ENCODE results near the gene GGA3.
"Not testable (repeated sequence)": the region's sequence is repeated elsewhere in the genome, so short reads cannot be mapped to it uniquely, and the experiment has no call there.

GGA3 gene

GRCh38 chr17:75273977-75274708 lies 12.7 kb upstream of the GGA3 start:
- peak; percentile 48 for DNase-seq
- in situ Hi-C loops (cut with HindIII; ENCODE audit: low pct_ligation_motif_present, low pct_unique_long_range_greater_than_20kb, low sequenced_read_pairs): no loop called here

DNA sequence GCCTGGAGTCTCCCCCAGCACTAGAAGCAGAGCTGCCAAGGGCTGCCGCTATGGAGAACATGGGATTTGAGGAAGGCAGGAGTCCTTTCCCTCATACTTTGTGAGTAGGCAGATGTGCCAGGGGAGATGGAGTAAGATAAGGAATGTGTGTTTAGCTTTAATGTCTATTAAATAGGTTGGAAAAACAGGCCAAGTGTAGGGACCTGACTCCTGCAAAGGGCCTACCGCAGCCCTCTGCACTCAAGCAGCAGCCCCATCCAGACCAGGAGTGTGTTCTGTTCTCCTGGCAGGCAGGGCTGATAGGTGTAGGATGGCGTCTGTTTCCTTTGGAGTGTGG lies 11.4 kb upstream of the GGA3 start:
- in situ Hi-C loops (cut with HindIII; ENCODE audit: low pct_ligation_motif_present, low pct_unique_long_range_greater_than_20kb, low sequenced_read_pairs): no loop called here
- DNase-seq: no peak

DNA sequence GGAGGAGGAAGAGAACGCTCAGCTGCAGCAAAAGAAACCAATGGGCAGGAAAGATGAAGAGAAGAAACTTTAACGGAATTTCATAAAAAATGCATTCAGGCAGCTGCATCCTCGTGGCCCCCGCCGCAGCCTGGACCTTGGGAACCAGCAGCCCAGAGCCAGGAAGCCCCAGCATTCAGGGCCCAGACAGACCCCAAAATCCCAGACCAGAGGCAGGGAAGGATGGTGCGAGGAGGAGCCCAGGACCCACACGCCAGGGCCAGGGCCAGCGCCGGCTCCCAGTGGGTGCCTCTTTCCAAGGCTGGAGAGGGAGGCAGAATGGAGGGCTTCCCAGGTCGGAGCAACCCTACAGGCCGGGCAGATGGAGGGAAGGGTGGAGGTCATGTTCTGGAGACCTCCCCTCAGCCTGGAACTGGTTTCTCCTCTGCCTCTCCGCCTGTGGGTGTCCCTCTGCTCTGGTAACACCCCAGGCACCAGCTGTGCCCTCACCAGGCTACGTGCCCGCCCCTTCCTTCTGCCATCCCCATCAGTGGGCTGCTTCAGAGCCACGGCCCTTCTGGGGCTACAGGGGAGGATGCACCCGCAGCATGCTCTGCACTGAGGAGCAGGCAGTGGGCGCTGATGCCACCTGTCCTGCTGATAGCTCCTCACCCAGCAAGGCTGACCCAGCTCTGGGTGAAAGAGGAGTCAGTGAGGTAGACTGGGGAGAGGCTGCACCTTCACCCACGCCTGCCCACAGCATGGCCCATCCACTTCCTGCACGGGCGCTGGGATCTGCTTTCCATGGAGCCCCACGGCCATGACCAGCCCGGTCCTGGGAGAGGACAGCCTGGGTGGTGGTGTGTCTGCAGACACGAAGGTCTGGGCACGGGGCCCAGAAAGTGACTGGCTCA lies 10.8 kb upstream of the GGA3 start:
- in situ Hi-C loops (cut with HindIII; ENCODE audit: low pct_ligation_motif_present, low pct_unique_long_range_greater_than_20kb, low sequenced_read_pairs): no loop called here
- no peak for DNase-seq

- in situ Hi-C loops (cut with HindIII; ENCODE audit: low pct_ligation_motif_present, low pct_unique_long_range_greater_than_20kb, low sequenced_read_pairs): no loop called here
- DNase-seq: peak; percentile 83
Observed at GRCh38 chr17:75271233-75271954, 10.0 kb upstream of the GGA3 start.

DNA sequence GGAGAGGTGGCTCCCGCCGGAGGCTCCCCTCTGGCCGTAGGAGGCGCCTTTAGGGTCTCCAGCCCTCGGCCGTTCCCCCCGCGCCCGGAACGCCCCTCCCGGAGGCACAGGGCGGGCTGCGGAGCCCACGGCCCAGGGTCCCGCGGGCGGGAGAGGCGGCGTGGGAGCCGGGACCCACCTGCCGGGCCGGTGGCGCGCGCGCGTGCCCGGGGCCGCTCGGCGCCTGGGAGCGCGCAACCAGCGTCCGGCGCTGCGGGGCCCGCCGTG lies 9.5 kb upstream of the GGA3 start, which contains the start of gene MIF4GD:
Gene MIF4GD (minus strand): TSS at position 266 of the 267 bp plus-strand sequence. CDS start 1,036 bp downstream, outside the sequence.
- DNase-seq: no peak
- in situ Hi-C loops (cut with HindIII; ENCODE audit: low pct_ligation_motif_present, low pct_unique_long_range_greater_than_20kb, low sequenced_read_pairs): no loop called here

DNA sequence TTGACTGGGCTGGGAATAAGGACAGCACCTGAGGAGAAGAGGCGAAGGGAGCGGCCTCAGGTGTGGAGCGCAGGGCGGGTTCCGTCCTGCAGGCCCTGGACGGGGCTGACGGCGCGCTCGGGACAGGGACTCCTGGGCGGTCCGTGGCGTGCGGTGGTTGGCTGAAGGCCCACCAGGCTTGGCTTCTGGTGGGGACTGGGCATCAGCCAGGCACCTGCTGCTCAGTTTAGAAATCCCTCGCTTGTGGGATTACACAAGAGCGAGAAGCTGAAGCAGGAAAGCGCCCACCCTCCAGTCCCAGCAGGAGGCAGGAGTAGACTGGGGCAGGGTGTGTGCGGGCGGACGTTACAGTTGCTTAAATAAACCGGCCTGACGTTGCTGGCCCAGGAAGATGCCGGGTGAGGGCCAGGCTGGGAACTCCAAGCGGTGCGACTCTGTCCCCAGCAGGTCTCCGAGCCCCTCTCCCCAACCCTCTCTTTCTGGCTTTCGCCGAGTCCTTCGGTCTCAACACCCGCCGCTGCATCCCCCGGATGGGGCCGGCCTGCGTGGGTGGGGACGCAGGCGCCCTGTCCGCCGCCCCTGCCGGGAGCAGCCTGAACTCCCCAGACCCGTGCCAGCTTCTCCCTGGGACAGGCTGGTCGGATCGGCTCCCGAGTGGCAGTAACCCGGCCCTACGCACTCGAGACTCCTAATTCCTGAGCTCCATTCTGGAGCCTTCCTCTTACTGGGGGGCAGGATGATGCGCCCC lies 9.0 kb upstream of the GGA3 start:
- DNase-seq: peak; percentile 80
- in situ Hi-C loops (cut with HindIII; ENCODE audit: low pct_ligation_motif_present, low pct_unique_long_range_greater_than_20kb, low sequenced_read_pairs): no loop called here

DNA sequence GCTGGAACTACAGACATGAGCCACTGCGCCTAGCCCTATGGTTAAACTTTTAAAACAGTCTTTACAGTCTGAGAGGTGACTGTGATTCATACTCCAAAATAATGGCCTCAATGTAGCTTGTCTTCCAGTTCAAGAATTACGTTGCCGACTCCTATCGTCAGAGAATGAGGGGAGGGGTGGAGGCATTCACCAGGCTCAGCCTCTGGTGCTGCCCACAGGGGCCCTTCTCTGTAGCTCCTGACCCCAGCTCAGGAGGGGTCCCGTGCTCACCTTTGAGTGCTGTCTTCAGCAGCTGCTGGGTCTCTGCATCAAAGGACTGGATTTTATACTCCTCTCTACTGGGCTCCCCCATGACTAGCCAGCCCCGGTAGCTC lies 8.4 kb upstream of the GGA3 start:
- in situ Hi-C loops (cut with HindIII; ENCODE audit: low pct_ligation_motif_present, low pct_unique_long_range_greater_than_20kb, low sequenced_read_pairs): no loop called here
- DNase-seq: peak; percentile 24

DNA sequence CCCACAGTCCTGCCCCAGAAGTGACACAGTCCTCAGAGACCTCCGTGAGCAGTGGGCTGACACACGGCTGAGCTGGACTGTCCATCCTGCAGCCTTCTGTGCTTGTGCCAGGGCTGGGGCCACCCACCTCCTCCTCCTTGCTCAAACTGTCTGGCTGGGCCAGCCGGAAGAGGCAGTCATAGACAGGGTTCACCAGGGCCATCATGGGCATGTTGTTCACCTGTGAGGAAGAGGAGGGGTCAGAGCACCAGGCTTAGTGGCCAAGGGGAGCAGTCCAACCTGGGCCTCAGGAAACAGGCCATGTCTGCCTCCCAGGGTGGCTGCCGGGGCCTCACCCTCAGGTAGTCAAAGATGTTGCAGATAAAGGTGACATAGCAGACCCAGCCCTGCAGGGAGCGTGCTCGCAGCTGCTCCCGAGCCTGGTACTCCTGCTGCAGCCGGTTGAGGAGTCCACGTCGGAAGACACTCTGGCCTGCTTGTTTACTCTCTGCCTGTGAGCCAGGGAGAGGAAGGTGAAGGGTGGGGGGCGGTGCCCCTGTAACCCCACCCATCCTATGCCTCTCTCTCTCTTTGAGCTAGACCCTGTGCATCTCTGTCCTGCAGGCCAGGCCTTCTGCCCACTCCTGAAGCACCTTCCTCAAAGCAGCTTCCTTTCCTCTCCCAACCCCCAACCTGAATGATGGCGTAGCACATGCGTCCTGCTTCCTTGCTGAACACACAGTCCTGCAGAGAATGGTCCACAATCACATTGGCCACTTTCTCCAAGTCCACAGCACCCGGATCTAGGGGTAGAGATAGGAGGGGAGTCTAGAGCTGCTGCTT lies 6.2 kb upstream of the GGA3 start:
- DNase-seq: no peak
- in situ Hi-C loops (cut with HindIII; ENCODE audit: low pct_ligation_motif_present, low pct_unique_long_range_greater_than_20kb, low sequenced_read_pairs): no loop called here

- in situ Hi-C loops (cut with HindIII; ENCODE audit: low pct_ligation_motif_present, low pct_unique_long_range_greater_than_20kb, low sequenced_read_pairs): no loop called here
- no peak for DNase-seq
Observed at GRCh38 chr17:75267153-75267410, 5.7 kb upstream of the GGA3 start.

DNA sequence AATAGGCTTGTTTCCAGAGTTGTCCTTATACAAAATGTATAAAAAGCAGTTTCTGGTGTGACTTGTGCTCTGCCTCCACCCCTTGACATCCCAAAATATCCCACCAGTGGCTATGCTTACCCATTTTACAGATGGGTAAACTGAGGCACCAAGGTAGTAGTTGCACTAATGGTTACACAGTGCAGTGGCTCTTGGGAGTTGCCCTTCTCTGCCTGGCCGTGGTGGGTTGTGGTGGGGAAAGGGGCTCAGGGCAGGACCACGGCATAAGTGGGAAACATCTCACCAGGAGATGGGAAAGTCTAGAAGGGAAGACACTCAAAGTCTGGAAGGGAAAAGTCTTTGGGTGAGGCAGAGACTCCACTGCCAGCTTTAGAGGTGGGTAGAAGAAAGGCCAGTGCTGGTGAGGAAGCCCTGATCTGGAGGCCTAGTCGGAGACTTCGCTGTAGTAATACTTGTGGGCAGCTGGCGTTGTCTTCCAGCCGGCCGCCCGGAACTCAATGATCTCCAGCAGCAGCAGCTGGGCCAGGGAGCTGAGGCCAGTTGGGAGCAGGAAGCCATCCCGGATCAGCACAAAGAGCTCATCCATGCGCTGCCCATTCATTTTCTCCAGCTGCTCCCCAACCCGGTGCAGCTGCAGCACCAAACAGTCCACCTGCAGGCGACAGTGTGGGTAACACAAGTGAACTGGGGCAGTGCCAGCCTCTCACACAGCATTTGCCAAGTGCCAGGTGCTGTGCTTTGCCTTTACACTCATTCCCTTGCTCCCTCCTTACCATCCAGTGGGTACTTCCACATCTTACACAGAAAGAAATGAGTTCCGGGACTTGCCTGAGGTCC lies 5.1 kb upstream of the GGA3 start:
- DNase-seq: no peak
- in situ Hi-C loops (cut with HindIII; ENCODE audit: low pct_ligation_motif_present, low pct_unique_long_range_greater_than_20kb, low sequenced_read_pairs): no loop called here

DNA sequence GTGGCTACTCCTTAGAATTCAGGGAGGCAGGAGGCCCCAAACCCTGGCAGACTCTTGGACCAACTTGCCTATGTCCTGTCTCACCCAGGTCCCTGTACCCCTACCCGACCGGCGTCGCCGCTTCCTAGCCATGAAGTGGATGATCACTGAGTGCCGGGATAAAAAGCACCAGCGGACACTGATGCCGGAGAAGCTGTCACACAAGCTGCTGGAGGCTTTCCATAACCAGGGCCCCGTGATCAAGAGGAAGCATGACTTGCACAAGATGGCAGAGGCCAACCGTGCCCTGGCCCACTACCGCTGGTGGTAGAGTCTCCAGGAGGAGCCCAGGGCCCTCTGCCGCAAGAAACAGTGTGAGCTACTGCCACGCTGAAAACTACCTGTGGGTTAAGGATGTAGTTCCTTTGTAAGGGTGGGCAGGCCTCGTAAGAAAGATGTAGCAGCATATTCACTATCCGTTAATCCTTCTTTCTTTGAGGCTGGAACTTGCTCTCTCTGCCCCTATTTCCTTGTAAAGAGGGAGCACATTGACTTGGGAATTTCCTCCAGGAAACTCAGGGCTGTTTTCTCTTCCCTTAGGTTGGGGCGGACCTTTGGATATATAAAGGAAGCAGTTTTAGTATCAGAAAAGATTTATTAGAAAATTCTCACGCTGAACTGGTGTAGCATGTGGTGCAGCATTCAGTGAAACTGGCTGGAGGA lies 4.4 kb upstream of the GGA3 start:
- in situ Hi-C loops (cut with HindIII; ENCODE audit: low pct_ligation_motif_present, low pct_unique_long_range_greater_than_20kb, low sequenced_read_pairs): no loop called here
- no peak for DNase-seq

DNA sequence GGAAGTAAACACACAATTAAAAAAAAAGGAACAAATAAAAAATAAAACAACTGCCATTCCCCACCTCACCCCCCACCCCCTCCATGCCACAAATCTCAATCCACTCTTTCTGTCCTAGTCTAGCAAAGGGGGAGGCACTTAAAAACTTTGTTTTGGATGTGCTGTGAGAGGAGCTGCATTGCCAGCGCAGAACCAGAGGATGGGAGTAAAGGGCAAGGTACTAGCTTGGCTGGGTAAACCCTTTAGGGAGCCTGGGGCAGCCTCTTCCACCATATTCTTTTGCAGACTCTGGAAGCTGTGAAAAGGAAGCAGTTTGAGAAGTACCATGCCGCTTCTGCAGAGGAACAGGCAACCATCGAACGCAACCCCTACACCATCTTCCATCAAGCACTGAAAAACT lies 1.6 kb upstream of the GGA3 start:
- DNase-seq: no peak
- in situ Hi-C loops (cut with HindIII; ENCODE audit: low pct_ligation_motif_present, low pct_unique_long_range_greater_than_20kb, low sequenced_read_pairs): no loop called here

GRCh38 chr17:75262112-75262606 lies 753 bp upstream of the GGA3 start:
- peak; percentile 55 for DNase-seq
- in situ Hi-C loops (cut with HindIII; ENCODE audit: low pct_ligation_motif_present, low pct_unique_long_range_greater_than_20kb, low sequenced_read_pairs): no loop called here

DNA sequence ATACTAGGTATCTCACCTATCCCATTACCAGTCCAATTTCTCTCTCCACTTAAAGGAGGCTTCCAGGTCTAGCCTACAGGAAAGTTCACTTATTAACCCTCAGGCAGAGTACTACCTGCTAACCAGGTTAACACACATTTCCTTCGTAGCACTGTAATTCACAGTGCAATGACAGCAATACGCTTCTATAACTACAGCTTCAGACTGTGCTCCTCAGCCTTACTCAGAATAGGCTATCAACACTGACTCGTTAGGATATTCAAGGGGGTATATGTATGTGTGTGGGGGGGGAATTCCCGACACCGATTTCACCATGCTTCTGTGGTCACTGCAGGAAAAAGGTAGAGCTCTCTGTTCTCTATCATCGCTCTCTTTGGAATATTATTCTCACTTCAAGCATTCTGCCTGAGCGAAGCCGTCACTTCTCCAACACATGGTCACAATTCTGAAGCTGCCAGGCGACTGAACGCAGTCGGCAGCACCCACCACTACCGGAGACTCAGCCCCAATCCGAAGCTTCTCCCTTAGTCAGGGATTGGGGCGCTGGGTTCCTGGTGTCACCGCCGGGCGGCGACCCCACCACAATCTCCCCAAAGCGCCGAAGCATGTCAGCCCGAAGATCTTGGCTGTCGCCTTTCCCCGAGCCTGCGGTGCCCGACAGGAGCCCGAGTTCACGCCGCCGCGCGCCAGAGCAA lies 618 bp downstream of the GGA3 start:
- no peak for DNase-seq
- in situ Hi-C loops (cut with HindIII; ENCODE audit: low pct_ligation_motif_present, low pct_unique_long_range_greater_than_20kb, low sequenced_read_pairs): no loop called here

DNA sequence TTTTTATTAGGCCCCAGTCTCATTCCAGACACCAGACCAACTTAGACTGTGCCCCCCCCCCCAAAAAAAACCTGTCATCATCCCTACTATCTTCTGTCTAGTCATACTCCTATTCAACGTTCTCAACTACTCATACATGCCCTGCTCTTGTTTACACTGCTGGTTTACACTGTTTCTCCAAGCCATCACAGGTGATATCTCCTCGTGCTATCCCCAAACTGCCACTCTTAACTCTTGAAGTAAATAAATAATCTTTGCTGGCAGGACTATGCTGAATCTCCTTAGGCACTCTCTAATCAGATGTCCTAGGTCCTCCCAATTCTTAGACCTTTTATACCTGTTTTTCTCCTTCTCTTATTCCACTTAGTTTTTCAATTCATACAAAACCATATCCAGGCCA lies 4.2 kb downstream of the GGA3 start:
- in situ Hi-C loops (cut with HindIII; ENCODE audit: low pct_ligation_motif_present, low pct_unique_long_range_greater_than_20kb, low sequenced_read_pairs); DNase-seq: not testable (repeated sequence)

DNA sequence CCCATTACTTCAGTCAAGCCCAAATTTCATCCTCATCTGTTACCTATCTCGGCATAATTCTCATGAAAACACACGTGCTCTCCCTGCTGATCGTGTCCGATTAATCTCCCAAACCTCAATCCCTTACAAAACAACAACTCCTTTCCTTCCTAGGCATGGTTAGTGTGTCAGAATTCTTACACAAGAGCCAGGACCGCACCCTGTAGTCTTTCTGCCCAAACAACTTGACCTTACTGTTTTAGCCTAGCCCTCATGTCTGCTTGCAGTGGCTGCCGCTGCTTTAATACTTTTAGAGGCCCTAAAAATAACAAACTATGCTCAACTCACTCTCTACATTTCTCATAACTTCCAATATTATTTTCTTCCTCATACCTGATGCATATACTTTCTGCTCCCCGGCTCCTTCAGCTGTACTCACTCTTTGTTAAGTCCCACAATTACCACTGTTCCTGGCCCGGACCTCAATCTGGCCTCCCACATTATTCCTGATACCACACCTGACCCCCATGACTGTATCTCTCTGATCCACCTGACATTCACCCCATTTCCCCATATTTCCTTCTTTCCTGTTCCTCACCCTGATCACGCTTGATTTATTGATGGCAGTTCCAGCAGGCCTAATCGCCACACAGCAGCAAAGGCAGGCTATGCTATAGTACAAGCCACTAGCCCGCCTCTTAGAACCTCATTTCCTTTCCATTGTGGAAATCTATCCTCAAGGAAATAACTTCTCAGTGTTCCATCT lies 5.3 kb downstream of the GGA3 start:
- DNase-seq; in situ Hi-C loops (cut with HindIII; ENCODE audit: low pct_ligation_motif_present, low pct_unique_long_range_greater_than_20kb, low sequenced_read_pairs): not testable (repeated sequence)
